Erythroblast (primary cell): ENCODE results near the gene SCARB2.

Experiments
- GATA1 ChIP-seq: IDR thresholded peaks from 2 replicates; pipeline ENCODE4 v1.6.1; 2011; ENCODE audit warnings: low read depth, mild to moderate bottlenecking, control low read depth, low read length, moderate library complexity
- POLR2A ChIP-seq: IDR thresholded peaks from 2 replicates; pipeline ENCODE4 v1.6.1; 2011; ENCODE audit warnings: mild to moderate bottlenecking, low read length

DNA sequence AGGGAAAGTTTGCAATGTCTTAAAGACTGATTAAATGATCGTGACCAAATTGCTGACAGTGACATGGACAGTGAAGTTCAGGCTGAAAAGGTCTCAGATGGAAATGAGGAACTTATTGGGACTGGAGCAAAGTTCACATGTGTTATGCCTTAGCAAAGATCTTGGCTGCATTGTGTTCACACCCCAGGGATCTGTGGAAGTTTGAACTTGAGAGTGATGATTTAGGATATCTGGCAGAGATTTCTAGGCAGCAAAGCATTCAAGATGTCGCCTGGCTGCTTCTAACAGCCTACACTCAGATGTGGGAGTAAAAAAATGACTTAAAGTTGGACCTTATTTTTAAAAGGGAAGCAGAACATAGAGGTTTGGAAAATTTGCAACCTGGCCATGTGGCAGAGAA, 21.4 kb downstream of the SCARB2 start:
- TF ChIP-seq POLR2A, result no peak
- TF ChIP-seq GATA1, result no peak
